OCI-LY7 (cell line): ENCODE measurements around the gene SLC48A1. TPM values are rescaled to one million over a fixed set of nuclear protein-coding genes. Genes with fewer than 3 reads are reported as not detected.

Experiments
- BruUV-seq: library from RNA; stranded (reverse); fragments of 400-500 nt; replicated peaks from 2 replicates; lab custom pipeline; 2021; lab: Mats Ljungman, UMichigan
- CTCF ChIA-PET: fragments of 300-600 bp; sonication (Branson Sonifier 250); formaldehyde crosslinking; loops from one replicate; lab custom pipeline; 2022; ENCODE audit warnings: antibody characterized with exemption; ENCODE audit not compliant: unreplicated experiment; lab: Charles Lee
- POLR2A ChIA-PET: fragments of 300-600 bp; sonication (Branson Sonifier 250); formaldehyde crosslinking; loops from one replicate; lab custom pipeline; 2022; ENCODE audit warnings: antibody characterized with exemption; lab: Charles Lee
- DNase-seq: peaks from one replicate; pipeline ENCODE4 v3.0.0-alpha.2; 2015; ENCODE audit warnings: low spot score
- H2AFZ ChIP-seq: fragments of 200-600 bp; sonication (generic), shearing (Covaris generic); 2 replicates; pipeline ENCODE4 v1.6.1; 2014; ENCODE audit warnings: mild to moderate bottlenecking, antibody characterized with exemption, low read length, moderate library complexity
- H3K27ac ChIP-seq: fragments of 200-600 bp; sonication (generic); 2 replicates; pipeline ENCODE4 v1.5.1; 2014; ENCODE audit warnings: mixed run types, low read depth, mild to moderate bottlenecking, moderate library complexity, low read length, inconsistent platforms; ENCODE audit not compliant: poor library complexity, severe bottlenecking
- H3K36me3 ChIP-seq: fragments of 200-600 bp; sonication (generic); 2 replicates; pipeline ENCODE4 v1.6.1; 2014; ENCODE audit warnings: mild to moderate bottlenecking, antibody characterized with exemption, low read length, moderate library complexity, mixed read lengths; ENCODE audit not compliant: insufficient read depth
- H3K4me1 ChIP-seq: fragments of 200-600 bp; sonication (generic); 2 replicates; pipeline ENCODE4 v1.5.1; 2014; ENCODE audit warnings: mild to moderate bottlenecking, low read length; ENCODE audit not compliant: insufficient read depth, poor library complexity, severe bottlenecking
- H3K4me2 ChIP-seq: fragments of 200-600 bp; sonication (generic); 2 replicates; pipeline ENCODE4 v1.6.1; 2014; ENCODE audit warnings: mild to moderate bottlenecking, low read length
- H3K4me3 ChIP-seq: fragments of 200-600 bp; sonication (generic); 2 replicates; pipeline ENCODE4 v1.5.1; 2014; ENCODE audit warnings: mild to moderate bottlenecking, low read depth, low read length; ENCODE audit not compliant: poor library complexity, severe bottlenecking
- H3K79me2 ChIP-seq: fragments of 200-600 bp; sonication (generic); 2 replicates; pipeline ENCODE4 v1.6.1; 2016; ENCODE audit warnings: low read depth, mild to moderate bottlenecking, low read length, moderate library complexity, mixed read lengths; ENCODE audit not compliant: insufficient read depth
- H3K9me2 ChIP-seq: fragments of 200-600 bp; sonication (generic); 2 replicates; pipeline ENCODE4 v1.6.1; 2016; ENCODE audit warnings: mild to moderate bottlenecking, low read length, mixed read lengths; ENCODE audit not compliant: insufficient read depth
- H3K9me3 ChIP-seq: fragments of 200-600 bp; sonication (generic); 2 replicates; pipeline ENCODE4 v1.6.1; 2014; ENCODE audit warnings: mild to moderate bottlenecking, mixed run types, low read length, mixed read lengths
- H4K20me1 ChIP-seq: fragments of 200-600 bp; sonication (generic); 2 replicates; pipeline ENCODE4 v1.6.1; 2014; ENCODE audit warnings: mild to moderate bottlenecking, antibody characterized with exemption, low read length, moderate library complexity, mixed read lengths; ENCODE audit not compliant: insufficient read depth
- EZH2phosphoT487 ChIP-seq: fragments of 200-600 bp; sonication (generic); IDR thresholded peaks from 2 replicates; pipeline ENCODE4 v1.6.1; 2018; ENCODE audit warnings: low read depth, borderline replicate concordance, mild to moderate bottlenecking, mixed run types, antibody characterized with exemption, low read length, moderate library complexity, mixed read lengths
- intact Hi-C: fragments of 100-400 bp; cut with micrococcal nuclease; formaldehyde crosslinking; loops from one replicate; pipeline ENCODE4 v1.10.0; 2022; ENCODE audit not compliant: unreplicated experiment
- total RNA-seq, 2 experiments: library from RNA; depleted of rRNA in 1 of 2; stranded (reverse); fragments of >200 nt in 1 of 2; shearing (Covaris generic) in 1 of 2; gene quantifications; 2 replicates each; pipeline ENCODE4 v1.2.3, GENCODE V29; 2014 to 2022
- TF ChIP-seq, protein P1 (sequence below): fragments of 200-600 bp; sonication (generic); conservative IDR thresholded peaks from 2 replicates; pipeline ENCODE4 v1.5.1; 2014; ENCODE audit warnings: mild to moderate bottlenecking, antibody characterized with exemption, low read length, moderate library complexity, mixed read lengths

Gene SLC48A1
- total RNA-seq, 2 experiments from 2014 or later, result 9.6 to 12.0 TPM

DNA sequence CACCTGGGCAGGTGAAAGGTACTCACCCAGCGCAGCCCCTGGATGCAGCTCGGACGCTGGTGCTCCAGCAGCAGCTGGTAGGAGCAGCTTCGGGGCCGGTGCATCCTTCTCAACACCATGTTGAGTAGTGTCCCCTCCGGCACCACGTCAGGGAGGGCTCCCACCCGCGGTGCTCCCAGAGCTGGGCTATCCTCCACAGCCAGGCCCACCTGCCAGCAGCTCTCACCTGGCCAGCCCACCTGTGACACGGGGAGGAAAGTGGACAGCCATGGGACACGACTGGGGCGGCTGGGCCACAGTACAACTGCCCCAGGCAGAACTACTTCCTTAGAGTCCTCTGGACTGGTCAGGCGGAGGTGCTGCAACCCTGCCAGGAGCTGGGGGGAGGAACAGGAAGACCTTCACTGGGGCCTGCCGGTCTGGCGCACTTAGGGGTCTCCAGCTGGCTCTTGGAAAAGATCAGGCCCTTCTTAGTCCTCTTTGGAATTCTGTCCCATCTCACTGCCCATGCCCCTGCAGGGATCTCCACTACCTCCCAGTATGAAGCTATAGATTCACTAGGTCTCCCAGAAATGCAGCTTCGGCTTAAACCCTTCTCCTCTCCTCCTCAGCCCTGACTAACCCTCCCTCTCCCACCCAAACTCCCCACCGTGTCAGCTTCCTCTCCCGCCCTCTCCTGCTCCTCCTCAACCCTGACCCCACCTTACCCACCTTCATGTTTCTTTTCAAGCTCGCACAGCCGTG lies 15.0 kb upstream of the SLC48A1 start:
- H4K20me1 ChIP-seq, result no peaks in the 10 kb centered on the region
- H3K9me3 ChIP-seq, result no peaks in the 10 kb centered on the region
- intact Hi-C loops, result no loop called here
- ChIA-PET POLR2A (interaction anchor here (0.5 to 6.7 kb wide), 7 partner anchors 9 to 1532 kb away, joined by 4 to 44 read pairs (median 6); no protein-coding TSS in a partner anchor), CTCF (interaction anchor here (0.6 to 2.3 kb wide), 5 partner anchors 9 to 436 kb away, joined by 3 to 16 read pairs (median 4); no protein-coding TSS in a partner anchor)
- no peak overlapping the region for H3K4me3 ChIP-seq
- H3K4me2 ChIP-seq, result peak overlapping the region; percentile 92
- BruUV-seq, result no TSS peak
- peaks cover 42% of the 10 kb centered on the region for H3K4me1 ChIP-seq
- H3K79me2 ChIP-seq, result no peaks in the 10 kb centered on the region
- H2AFZ ChIP-seq, result no peak overlapping the region
- no peak overlapping the region for H3K27ac ChIP-seq
- no peak for DNase-seq
- no peaks in the 10 kb centered on the region for H3K36me3 ChIP-seq
- H3K9me2 ChIP-seq, result no peaks in the 10 kb centered on the region
- TF ChIP-seq, protein P1, sequence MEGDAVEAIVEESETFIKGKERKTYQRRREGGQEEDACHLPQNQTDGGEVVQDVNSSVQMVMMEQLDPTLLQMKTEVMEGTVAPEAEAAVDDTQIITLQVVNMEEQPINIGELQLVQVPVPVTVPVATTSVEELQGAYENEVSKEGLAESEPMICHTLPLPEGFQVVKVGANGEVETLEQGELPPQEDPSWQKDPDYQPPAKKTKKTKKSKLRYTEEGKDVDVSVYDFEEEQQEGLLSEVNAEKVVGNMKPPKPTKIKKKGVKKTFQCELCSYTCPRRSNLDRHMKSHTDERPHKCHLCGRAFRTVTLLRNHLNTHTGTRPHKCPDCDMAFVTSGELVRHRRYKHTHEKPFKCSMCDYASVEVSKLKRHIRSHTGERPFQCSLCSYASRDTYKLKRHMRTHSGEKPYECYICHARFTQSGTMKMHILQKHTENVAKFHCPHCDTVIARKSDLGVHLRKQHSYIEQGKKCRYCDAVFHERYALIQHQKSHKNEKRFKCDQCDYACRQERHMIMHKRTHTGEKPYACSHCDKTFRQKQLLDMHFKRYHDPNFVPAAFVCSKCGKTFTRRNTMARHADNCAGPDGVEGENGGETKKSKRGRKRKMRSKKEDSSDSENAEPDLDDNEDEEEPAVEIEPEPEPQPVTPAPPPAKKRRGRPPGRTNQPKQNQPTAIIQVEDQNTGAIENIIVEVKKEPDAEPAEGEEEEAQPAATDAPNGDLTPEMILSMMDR, result no peak
- no peak for TF ChIP-seq EZH2phosphoT487

DNA sequence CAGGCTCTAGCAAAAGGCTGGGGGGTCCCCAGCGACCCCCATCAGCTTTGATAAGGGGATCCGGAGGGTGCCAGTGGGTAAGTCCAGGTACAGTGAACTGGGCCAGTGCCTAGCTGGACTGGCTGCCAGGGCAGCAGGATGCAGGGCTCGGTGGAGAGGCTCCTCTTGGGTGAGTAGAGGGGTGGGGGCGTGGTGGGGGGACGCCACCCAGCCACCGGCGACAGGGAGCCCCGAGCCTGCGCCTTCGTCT lies 14.5 kb upstream of the SLC48A1 start:
- CTCF ChIA-PET, result interaction anchor here (0.6 to 2.3 kb wide), 5 partner anchors 8 to 437 kb away, joined by 3 to 16 read pairs (median 4); no protein-coding TSS in a partner anchor
- Histone ChIP-seq H3K9me3 (no peaks in the 10 kb centered on the region), H3K79me2 (no peaks in the 10 kb centered on the region), H3K4me2 (peak overlapping the region; percentile 92), H3K36me3 (no peaks in the 10 kb centered on the region), H3K9me2 (no peaks in the 10 kb centered on the region), H3K4me1 (peaks cover 39% of the 10 kb centered on the region), H4K20me1 (no peaks in the 10 kb centered on the region), H3K4me3 (peak overlapping the region; percentile 70), H2AFZ (peak overlapping the region; percentile 99; the same call in 1 of the 2 replicates), H3K27ac (no peak overlapping the region)
- no TSS peak for BruUV-seq
- DNase-seq, result no peak
- intact Hi-C loops, result no loop called here
- POLR2A ChIA-PET, result interaction anchor here (0.5 to 6.7 kb wide), 5 partner anchors 8 to 1532 kb away, joined by 6 to 44 read pairs (median 8); no protein-coding TSS in a partner anchor
- TF ChIP-seq EZH2phosphoT487, result no peak
- TF ChIP-seq, protein P1, result no peak
